T-helper 9 cell (primary cell): Measurements from ENCODE around the gene PLCH1.

Source experiments
- DNase-seq: peaks from one replicate; pipeline ENCODE4 v3.0.0-alpha.2; 2020

PLCH1 gene

DNA sequence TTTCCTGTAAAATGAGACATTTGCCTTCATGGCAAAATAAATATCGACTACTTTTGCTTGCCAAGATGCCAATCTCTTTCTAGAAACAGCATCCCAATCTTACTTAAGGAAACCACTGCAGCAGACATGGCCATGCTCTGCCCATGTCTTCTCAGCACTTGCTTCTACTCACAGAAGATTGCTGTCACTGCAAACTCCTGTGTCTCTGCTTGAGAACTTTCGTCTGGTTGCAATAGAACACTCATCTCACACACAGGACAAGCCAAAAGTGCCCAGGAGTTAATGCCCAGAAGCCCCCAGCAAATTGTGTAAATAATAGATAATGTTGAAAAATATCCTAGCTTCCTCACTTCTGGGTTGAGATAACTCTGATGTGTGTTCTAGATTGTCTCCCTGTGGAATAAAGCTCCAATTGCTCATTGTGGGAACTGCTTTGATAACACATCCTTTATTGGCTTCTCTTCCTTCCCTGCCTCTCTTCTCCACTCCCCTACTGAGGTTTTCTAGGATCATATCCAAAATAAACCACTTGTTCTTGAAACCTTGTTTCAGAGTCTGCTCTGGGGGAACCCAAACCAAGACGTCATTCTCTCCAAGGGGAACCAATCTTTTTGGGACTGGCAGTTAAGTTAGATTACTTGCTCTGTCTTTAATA, 295.1 kb downstream of the PLCH1 start:
- no peak for DNase-seq

DNA sequence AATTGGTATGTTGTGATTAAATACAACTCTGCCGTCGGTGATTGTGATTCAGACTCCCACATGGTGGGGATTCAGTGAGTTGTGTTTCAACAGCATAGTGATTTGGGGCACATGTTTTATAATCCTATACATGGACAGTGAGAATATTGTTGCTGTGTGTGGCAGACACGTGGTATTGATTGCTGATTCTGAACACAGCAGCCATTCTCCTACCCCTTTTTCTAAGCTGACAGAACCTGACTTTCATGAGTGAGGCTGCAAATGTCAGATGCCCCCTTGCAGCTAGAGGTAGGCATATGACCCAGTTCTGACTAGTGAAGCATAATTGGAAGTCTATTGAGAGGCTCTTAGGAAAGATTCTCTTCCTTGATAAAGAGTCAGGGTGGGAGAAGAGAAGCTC, 296.3 kb downstream of the PLCH1 start:
- no peak for DNase-seq

DNA sequence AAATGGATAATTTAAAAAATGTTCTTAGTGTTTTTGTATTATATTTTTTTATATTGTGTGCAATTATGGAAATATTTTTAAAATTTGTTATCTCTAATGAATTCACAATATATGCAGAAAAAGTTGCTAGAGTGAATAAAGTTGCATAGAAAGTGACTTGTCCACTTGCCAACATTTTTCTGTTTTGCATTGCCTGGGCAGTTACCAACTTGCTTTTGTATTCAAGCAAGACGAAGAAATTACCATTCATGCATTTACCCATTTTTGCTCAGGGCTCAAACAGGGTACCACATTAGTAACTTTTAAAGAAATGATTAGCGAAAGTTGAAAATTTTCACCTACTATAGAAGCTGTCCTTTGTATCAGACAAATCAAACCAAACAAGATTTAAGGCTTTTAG, 298.5 kb downstream of the PLCH1 start:
- DNase-seq, result no peak

DNA sequence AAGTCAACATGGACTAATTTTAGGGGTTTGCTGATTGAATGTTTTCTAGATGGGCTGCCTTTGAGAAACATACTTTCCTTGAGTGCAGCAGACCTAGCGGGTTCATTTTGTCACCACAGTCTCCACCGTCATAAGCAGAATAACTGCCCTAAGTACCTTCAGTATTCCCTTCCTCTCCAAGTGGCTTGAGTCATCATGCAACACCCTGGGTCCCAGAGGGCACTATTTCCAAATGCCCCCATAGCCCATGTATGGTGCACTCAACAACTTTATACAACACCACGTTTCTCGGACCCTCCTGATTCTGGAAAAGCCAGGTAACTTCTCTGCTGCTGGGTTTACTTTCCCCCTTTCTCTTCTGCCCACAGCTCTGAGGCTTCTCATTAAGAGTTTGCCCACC, 300.1 kb downstream of the PLCH1 start:
- DNase-seq, result no peak

DNA sequence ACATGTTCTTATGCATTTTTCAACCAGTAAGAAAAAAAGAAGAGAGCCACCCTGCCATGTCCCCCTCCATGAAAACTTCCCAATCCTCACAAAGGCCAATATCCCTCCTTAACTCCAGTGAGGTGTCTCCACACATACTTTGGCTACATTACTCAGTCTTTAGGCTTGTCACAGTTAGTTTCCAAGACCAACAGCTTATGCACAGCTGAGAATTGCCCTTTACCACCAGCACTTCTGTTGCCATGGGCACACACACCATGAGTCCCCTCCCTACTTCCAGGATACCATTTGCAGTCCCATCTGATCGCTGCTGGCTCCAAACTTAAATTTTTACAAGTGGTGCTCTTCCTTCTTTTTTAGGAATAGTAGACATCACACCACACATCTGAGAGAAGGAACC, 301.1 kb downstream of the PLCH1 start:
- DNase-seq, result no peak

DNA sequence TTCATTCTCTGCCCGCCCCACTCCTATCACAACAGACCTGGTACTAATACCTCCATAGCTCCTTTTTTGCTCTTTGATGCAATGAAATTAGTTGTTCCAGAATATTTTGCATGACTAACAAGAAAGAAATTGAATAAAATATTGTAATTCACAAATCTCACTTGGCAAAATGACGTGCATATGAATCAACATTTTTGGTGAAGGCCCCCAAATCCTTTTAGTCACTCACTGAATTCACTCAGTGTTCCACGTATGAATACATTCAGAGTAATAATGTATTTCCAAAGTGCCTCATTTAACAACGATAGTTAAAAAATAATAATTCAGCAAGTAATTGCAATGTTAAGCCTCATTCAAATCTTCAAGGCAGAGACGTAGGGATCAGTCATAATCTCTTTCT, 302.8 kb downstream of the PLCH1 start:
- DNase-seq, result no peak

DNA sequence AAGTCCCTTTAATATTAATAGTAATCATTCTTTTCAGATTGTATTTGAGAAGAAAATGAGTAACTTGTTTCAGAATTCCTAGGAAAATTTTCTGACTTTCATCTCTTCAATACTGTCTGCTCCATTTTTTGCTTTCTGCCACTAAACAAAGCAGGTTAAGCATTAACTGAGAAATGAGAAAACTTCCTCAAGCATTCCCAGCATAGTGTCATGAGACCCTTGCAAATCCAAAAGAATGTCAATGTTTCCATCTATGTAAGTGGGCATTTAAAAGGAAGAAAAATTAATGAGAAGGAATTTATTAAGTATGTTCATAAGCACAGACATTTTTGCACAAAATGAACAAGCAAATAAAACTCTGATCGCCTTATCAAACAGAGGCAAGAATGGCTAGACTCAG, 303.4 kb downstream of the PLCH1 start:
- no peak for DNase-seq

DNA sequence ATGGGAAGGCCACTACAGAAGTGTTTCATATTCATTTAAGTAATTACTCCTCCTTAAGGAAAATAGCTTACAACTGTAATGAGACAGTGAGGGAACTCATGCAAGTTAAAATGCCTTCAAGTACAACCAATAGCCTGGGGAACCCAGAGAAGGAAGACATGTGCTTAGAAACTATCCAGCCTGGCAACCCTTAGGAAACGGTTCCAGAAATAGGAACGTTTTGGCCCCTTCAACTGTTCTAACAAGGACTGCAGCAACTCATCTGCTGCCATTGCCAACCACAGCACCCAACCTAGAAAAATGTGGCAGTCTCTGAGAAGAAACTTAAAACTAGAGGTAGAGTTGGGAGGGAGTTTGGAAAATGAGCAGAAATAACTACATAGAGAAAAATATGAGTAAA, 303.8 kb downstream of the PLCH1 start:
- DNase-seq, result no peak

DNA sequence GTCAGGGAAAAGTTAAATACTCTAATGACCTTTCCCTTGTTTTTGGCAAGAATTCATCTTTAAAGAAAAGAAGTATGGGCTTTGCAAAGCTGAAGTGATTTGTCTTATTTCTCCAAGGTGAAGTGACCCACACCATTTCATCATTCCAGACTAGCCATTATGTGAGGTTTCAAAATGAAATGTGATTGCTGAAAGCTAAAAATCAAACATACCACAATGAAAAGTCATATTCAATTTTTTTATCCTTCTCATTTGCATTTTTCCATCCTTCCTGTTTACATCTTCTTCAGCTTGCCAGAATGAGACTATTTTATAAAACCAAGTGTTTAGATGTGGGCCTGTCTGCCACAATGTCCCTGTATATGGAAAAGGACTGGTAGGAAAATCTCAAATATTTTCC, 309.1 kb downstream of the PLCH1 start:
- DNase-seq, result no peak

DNA sequence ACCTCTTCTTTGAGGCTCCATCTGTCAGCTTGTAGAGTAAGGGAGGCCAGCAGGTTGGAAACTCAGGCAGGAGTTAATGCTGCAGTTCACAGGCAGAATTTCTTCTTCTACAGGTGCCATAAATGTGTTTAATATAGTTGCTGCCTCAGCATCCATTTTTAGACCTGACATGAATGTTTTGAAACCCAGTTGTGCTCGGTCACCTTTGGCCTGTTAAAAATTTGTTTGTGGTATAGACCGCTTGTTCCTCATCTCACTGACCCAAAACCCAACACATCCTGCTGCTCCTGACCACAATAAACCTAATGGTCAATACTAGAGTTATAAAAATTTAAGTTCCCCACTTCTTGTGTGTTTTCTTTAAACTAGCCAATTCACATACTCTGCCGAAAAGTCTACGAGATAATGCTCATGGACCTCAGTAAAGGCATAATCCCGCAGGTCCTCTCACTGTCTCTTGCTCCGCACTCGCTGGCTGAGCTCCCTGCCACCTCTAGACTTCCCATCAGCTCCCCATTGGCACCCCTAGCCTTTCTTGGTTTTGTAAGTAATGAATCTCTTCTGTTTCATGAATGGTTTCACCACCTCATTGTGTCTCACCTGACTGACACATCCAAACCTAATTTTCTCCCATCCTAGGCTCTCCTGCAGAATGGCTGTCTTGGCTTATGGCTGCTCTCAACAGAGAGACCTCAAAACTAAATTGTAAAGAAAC, 312.9 kb downstream of the PLCH1 start:
- no peak for DNase-seq

DNA sequence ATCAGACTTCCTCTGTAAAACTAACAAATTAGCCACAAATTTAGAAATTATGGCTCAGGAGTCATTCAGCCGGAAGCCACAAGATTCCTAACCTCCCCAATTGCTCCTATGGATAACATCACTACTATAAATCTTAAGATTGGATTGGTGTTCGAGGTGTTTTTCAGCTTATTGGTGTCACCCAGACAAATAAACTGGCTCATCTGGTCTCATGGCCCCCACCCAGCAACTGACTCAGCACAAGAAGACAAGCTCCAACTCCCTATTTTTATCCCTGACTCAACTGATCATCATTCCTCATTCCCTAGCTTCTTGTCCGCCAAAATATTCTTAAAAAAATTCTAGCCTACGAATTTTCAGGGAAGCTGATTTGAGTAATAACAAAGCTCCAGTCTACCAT, 316.3 kb downstream of the PLCH1 start:
- no peak for DNase-seq

DNA sequence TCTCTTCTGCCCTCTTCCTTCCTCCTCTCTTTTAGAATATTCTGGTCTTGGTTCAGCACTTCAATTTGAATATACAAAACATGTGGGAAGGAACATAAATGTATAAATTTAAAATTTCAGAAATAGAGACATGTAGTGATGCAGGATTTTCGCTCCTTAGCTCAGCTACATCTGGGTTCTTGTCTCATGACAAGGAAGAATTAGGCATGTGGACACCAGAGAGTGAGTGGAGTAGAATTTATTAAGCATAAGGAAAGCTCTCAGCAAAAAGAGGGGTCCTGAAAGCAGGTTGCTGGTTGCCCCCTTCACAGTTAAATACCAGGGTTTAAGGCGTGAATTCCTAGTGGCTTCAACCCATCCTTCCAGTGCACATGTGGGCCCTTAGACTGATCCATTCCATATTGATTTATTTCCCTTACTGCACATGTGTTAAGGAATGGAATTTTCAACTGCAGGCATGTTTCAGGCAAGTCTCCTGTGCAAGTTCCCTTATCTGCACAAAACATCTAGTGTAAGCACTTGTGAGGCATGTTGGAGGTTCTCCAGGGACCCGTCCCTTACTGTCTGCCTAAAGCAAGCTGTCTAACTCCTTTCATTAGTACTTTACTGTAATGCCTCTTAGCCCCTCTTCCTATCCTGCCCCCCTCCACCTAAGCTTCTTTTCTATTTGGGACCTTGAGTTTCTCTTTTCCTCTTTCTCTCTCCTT, 318.2 kb downstream of the PLCH1 start:
- no peak for DNase-seq

DNA sequence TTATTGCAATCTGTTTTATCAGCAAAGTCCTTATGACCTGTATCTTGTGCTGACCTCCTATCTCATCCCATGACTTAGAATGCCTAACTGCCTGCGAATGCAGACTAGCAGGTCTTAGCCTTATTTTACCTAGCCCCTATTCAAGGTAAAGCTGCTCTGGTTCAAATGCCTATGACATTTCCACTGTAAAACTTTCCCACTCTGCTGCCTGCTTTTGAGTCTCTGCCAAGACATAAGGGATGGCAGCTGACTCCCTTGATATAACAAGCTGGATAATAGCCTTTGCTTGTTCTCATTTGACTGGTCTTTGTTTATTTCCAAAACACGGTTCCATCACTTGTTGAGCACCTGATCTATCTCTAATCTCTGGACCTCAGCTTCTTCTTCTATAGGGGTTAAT, 319.5 kb downstream of the PLCH1 start:
- DNase-seq, result no peak

DNA sequence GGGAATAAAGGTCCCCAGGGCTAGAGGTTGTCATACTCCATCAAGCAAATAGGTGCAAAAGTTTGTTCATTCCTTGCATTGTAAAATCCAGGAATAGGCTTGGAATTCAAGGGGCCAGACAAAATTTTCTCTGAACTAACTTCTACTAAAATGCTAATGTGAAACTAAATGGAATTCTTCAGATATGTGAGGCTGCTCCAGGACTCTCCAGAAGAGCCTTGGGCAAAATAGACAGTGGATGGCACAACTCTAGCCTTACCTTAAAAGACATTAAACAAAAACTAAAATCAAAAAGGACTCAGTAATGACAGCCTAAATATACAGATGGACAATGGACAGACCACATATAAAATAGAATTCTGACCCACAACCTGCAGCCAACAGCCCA, 320.6 kb downstream of the PLCH1 start:
- DNase-seq, result no peak

DNA sequence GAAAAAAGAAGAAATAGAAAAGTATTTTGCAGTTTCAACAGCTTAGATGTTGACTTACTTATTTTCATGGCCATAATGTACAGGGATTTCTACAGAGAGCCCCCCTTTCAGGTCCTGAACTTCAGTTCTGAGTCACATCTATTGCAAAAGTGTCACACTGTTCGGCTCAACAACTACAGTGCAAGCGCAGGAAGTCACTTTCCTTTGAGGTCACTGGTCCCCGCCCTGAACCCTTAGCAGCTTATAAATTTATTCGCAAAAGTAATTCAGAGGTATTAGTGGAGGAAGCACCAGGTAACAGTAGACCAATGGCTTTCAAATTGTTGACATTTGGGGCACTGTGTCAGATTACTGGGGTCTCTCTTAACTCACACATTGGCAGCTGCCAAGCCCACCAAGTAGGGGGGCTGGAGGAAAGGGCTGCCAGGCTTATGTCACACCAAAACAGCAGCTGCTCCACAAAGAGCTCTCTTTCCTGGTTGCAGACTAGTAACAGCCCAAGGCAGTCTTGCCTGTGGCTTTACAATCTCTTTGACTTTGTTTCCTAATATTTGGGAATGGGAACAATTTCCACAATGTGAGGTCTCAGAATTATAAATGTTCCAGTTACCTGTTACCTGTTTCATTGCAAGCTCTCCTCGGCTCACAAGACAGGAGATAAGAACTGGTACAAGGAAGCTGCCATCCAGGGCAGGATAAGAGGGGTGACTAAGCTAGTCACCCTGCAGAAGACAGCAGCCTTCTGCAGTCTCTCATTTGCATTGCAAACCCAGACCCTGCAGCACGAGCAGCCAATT, 321.1 kb downstream of the PLCH1 start:
- DNase-seq, result no peak

DNA sequence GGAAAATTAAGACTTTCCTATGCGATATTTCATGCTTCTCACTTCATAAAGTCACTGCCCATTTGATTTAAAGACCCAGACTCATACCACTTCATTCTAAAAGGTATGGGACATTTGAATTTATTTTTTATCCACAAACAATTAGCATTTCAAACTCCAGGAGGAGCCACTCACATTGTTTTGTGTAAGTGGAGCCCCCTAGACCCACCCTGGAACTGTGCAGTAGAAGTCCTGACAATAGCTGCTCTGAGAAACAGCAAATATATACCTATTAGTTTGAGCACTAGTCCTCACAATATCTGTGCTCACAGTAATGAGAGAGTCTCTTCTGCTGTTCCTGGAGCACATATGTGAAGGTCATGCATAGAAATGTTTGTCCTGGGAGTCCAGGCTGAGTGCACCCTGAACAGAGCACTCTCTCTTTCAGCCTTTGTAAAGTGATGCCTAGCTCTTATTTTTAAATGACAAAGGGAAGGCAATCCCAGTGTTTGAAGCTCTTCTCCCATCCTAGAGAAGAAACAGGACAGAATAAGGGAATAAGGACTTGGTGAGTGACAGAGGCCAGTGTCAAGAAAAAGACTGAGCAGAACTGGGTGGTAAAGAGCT, 323.9 kb downstream of the PLCH1 start:
- no peak for DNase-seq

DNA sequence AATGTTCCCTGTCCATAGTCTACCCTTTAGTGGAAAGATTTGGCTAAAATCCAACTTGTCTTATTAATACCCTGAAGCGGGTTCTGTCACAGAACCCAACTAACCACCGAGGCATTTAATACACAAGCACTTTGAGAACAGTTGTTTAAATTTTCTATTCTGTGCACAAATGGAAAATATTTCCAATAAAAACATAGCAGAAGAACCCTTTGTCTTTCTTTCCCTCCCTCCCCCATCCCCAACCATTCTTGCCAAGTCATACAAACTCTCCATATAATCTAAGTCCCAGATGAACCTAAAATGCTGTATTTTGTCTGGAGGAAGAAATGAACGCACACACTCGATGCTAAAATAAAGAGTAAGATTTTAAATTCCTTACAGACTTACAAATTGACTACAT, 324.5 kb downstream of the PLCH1 start:
- DNase-seq, result no peak

DNA sequence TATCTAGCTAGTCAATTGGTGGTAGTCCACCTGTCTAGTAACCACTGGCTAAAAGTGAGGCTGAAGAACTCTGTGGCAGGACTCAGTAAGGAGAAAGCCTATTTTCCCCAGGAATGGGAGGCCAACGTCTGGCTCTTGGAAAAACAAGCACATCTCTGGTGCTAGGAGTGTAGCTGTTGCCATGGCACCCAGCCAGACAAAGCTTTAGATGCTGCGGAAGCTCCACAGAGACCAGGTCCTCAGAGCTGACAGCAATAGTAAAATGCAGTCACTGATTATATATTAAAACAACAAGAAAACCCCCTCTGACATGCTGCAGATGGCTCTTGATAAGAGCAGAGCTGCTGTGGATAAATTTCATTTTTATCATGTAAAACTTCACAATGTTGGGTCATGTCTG, 326.5 kb downstream of the PLCH1 start:
- DNase-seq, result no peak

DNA sequence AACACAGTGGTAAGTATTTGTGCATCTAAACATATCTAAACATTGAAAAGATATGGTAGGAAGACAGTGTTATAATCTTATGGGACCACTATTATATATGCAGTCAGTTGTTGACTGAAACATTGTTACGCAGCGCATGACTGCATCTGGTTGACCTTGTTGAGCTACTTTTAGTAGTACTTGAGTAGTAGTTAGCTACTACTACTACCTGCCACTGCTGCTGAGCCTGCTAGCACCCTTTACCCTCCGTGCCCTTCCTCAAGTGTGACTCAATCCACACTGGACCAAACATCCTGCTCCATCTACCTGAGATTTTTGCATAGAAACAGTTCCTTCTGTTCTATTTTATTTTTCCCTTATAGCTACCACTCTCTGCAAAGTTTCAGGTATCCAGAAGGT, 327.8 kb downstream of the PLCH1 start:
- DNase-seq, result no peak

DNA sequence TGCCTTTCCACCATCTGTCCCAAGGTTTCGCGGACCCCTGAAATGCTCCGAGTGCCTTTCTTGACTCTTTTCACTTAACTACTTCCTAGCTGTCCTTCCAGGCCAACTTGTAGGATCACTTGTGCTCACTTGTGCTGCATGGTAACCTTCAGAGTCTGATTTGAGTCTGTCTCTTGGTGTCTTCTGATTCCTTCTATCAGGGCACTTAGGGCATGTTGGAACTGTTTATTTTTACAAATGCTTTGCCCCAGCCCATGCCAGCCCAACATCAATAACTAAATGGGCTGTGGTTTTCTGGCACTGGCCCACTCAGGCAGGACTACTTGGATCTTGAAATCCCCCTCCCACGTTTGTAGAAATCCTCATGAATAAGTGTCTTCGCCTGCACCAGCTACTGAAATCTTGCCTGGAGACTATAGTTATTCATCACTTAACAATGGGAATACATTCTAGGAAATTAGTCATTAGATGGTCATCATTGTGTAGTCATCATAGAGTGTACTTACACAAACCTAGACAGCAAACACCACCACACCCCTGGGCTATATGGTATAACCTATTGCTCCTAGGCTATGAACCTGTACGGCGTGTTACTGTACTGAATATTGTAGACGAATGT, 328.3 kb downstream of the PLCH1 start:
- no peak for DNase-seq

DNA sequence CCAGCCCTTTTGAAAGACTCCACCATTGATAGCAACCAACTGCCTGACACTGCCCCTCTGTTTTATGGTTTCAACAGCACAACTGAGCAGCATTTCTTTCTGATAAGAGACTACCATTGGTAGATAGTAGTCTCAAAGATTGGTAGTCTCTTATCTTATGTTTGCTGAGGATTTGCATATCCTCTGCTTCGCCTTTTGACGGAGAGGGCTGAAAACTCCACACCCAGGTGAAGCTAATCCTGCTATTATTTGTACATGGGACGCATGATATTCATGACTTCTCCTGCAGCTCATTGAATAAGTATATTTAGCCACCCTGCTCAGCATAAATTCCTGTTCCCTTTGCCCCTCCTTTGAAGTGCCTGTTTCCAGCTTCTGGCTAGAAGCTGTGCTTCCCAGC, 332.0 kb downstream of the PLCH1 start:
- no peak for DNase-seq

DNA sequence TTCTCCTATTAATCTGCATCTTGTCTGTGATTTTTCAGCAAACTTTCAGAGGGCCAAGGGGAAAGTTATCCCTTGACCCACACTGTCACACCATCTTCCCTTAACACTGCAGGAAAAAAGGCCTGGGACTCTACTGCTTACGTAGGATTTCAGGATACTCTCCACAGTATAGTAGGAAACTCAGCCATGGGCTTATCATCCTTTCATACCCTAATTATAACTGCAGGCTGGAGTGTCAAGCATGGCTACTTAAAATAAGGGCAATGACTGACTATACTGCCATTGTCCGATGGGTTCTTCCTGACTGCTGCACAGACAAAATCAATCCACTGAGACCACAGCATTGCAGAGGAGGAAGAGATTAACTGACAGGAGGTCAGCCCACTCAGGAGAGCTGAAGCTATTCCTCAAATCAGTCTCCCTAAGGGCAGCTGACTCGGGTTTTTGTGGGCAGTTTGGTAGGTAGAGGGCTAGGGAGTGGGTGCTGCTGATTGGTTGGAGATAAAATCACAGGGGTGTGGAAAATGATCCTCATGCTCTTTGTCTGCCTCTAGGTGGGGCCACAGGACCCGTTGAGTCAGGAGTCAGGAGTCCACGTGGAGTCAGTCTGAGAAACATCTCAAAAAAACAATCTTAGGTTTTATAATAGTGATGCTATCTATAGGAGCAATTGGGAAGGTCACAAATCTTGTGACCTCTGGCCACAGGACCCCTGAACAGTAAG, 333.2 kb downstream of the PLCH1 start:
- no peak for DNase-seq
